Ishikawa (cell line): Measurements from ENCODE around the gene FOXL2.

Experiments used
- CEBPB ChIP-seq: IDR thresholded peaks from 2 replicates; pipeline ENCODE4 v1.6.1; 2012
- CREB1 ChIP-seq: IDR thresholded peaks from 2 replicates; pipeline ENCODE4 v1.6.1; 2012; ENCODE audit warnings: low read depth
- EGR1 ChIP-seq: IDR thresholded peaks from 2 replicates; pipeline ENCODE4 v1.6.1; 2012
- EP300 ChIP-seq: IDR thresholded peaks from 2 replicates; pipeline ENCODE4 v1.6.1; 2012; ENCODE audit warnings: borderline replicate concordance
- FOXM1 ChIP-seq: IDR thresholded peaks from 2 replicates; pipeline ENCODE4 v1.6.1; 2012; ENCODE audit warnings: low read depth, borderline replicate concordance
- NFIC ChIP-seq: IDR thresholded peaks from 2 replicates; pipeline ENCODE4 v1.6.1; 2012
- RAD21 ChIP-seq: IDR thresholded peaks from 2 replicates; pipeline ENCODE4 v1.6.1; 2012; ENCODE audit warnings: low read depth
- TAF1 ChIP-seq: IDR thresholded peaks from 2 replicates; pipeline ENCODE4 v1.6.1; 2012; ENCODE audit warnings: low read depth, mild to moderate bottlenecking
- TEAD4 ChIP-seq: IDR thresholded peaks from 2 replicates; pipeline ENCODE4 v1.6.1; 2012
- YY1 ChIP-seq: IDR thresholded peaks from 2 replicates; pipeline ENCODE4 v1.6.1; 2012; ENCODE audit warnings: low read depth
- ZBTB7A ChIP-seq: IDR thresholded peaks from 2 replicates; pipeline ENCODE4 v1.6.1; 2012; ENCODE audit warnings: low read depth
- TF ChIP-seq, protein P1 (sequence below): IDR thresholded peaks from 2 replicates; pipeline ENCODE4 v1.6.1; 2012
- TF ChIP-seq, protein P2 (sequence below): IDR thresholded peaks from 2 replicates; pipeline ENCODE4 v1.6.1; 2012; ENCODE audit warnings: low read depth, mild to moderate bottlenecking
- TF ChIP-seq, protein P3 (sequence below): IDR thresholded peaks from 2 replicates; pipeline ENCODE4 v1.6.1; 2012

DNA sequence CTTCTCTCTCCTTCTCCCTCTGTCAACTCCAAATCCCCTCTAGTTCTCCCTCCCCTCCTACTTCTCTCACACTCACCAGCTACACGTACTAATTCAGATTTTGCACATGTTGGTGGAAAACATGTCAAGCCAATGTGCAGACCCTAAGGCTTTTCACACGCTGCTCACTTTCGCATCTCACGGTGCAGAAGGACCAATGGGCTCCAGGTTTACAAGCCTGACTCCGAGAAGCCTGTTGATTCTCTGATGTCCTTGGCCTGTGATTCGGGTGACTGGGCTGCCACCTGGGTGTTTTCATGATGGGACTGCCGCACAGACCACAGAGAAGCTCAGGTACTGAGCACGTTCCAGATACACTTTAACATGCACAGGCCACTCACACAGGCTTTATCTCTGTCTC is 3.8 kb upstream of the FOXL2 start:
- TF ChIP-seq EP300 (no peak), TAF1 (no peak), FOXM1 (no peak), RAD21 (no peak), EGR1 (no peak), TEAD4 (no peak), CEBPB (no peak), ZBTB7A (no peak), YY1 (no peak), NFIC (no peak), CREB1 (no peak)
- TF ChIP-seq, protein P1, sequence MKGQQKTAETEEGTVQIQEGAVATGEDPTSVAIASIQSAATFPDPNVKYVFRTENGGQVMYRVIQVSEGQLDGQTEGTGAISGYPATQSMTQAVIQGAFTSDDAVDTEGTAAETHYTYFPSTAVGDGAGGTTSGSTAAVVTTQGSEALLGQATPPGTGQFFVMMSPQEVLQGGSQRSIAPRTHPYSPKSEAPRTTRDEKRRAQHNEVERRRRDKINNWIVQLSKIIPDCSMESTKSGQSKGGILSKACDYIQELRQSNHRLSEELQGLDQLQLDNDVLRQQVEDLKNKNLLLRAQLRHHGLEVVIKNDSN: no peak
- TF ChIP-seq, protein P2, sequence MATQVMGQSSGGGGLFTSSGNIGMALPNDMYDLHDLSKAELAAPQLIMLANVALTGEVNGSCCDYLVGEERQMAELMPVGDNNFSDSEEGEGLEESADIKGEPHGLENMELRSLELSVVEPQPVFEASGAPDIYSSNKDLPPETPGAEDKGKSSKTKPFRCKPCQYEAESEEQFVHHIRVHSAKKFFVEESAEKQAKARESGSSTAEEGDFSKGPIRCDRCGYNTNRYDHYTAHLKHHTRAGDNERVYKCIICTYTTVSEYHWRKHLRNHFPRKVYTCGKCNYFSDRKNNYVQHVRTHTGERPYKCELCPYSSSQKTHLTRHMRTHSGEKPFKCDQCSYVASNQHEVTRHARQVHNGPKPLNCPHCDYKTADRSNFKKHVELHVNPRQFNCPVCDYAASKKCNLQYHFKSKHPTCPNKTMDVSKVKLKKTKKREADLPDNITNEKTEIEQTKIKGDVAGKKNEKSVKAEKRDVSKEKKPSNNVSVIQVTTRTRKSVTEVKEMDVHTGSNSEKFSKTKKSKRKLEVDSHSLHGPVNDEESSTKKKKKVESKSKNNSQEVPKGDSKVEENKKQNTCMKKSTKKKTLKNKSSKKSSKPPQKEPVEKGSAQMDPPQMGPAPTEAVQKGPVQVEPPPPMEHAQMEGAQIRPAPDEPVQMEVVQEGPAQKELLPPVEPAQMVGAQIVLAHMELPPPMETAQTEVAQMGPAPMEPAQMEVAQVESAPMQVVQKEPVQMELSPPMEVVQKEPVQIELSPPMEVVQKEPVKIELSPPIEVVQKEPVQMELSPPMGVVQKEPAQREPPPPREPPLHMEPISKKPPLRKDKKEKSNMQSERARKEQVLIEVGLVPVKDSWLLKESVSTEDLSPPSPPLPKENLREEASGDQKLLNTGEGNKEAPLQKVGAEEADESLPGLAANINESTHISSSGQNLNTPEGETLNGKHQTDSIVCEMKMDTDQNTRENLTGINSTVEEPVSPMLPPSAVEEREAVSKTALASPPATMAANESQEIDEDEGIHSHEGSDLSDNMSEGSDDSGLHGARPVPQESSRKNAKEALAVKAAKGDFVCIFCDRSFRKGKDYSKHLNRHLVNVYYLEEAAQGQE: no peak
- TF ChIP-seq, protein P3, sequence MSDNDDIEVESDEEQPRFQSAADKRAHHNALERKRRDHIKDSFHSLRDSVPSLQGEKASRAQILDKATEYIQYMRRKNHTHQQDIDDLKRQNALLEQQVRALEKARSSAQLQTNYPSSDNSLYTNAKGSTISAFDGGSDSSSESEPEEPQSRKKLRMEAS: no peak
